PFSK-1 (cell line): ENCODE data around the gene ZNF609.

ENCODE experiments used
- FOXP2 ChIP-seq: optimal IDR thresholded peaks from 2 replicates; pipeline ENCODE3; 2011; ENCODE audit warnings: borderline replicate concordance, control low read depth, inconsistent platforms; ENCODE audit not compliant: insufficient read depth; ENCODE audit errors: extremely low read length, extremely low read depth
- POLR2AphosphoS5 ChIP-seq: IDR thresholded peaks from 2 replicates; pipeline ENCODE4 v1.6.1; 2012; ENCODE audit warnings: low read depth, mild to moderate bottlenecking, control low read depth, low read length, moderate library complexity
- REST ChIP-seq, 2 experiments: IDR thresholded peaks; 2 replicates each; pipeline versions ENCODE4 v1.6.1 to v1.8.0; 2011 to 2012; ENCODE audit warnings: low read depth in 2 of 2, low read length in 2 of 2, control low read depth in 1 of 2, inconsistent platforms in 1 of 2, mild to moderate bottlenecking in 1 of 2, moderate library complexity in 1 of 2; ENCODE audit not compliant: insufficient read depth in 1 of 2
- SIN3A ChIP-seq: IDR thresholded peaks from 2 replicates; pipeline ENCODE4 v1.6.1; 2012; ENCODE audit warnings: mild to moderate bottlenecking, low read length, moderate library complexity, borderline replicate concordance; ENCODE audit not compliant: insufficient read depth
- TAF1 ChIP-seq: IDR thresholded peaks from 2 replicates; pipeline ENCODE4 v1.6.1; 2012; ENCODE audit warnings: low read length, control low read depth, borderline replicate concordance; ENCODE audit not compliant: insufficient read depth

The ZNF609 gene

GRCh38 chr15:64633332-64633731 is 173.0 kb downstream of the ZNF609 start:
- no peak for TF ChIP-seq FOXP2
- TF ChIP-seq TAF1 = no peak
- no peak for TF ChIP-seq REST (IDR thresholded peaks at IDR 0.05; ENCODE audit: insufficient read depth in 1 of 2, low read depth in 2 of 2, low read length in 2 of 2)
- TF ChIP-seq SIN3A = no peak
- no peak for TF ChIP-seq POLR2AphosphoS5

DNA sequence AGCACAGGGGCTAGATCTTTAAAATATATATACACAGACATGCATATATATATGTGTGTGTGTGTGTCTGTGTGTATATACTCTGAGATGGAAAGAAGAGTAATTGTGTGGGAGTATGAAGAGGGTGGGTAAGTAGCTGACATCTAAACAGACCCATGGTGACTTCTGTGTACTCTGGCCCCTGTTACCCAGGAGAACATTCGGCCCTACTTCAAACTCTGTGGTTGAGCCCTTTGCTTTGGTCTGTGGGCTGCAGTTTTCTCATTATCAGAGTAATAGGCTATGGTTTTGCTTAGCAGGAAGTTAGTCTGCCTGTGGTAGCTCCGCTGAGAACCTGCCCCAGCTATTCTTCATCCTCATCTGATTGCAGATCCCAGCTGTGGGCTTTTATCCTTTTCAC is 173.6 kb downstream of the ZNF609 start:
- TF ChIP-seq REST (IDR thresholded peaks at IDR 0.05; ENCODE audit: insufficient read depth in 1 of 2, low read depth in 2 of 2, low read length in 2 of 2) (no peak), POLR2AphosphoS5 (no peak), TAF1 (no peak), FOXP2 (no peak), SIN3A (no peak)

DNA sequence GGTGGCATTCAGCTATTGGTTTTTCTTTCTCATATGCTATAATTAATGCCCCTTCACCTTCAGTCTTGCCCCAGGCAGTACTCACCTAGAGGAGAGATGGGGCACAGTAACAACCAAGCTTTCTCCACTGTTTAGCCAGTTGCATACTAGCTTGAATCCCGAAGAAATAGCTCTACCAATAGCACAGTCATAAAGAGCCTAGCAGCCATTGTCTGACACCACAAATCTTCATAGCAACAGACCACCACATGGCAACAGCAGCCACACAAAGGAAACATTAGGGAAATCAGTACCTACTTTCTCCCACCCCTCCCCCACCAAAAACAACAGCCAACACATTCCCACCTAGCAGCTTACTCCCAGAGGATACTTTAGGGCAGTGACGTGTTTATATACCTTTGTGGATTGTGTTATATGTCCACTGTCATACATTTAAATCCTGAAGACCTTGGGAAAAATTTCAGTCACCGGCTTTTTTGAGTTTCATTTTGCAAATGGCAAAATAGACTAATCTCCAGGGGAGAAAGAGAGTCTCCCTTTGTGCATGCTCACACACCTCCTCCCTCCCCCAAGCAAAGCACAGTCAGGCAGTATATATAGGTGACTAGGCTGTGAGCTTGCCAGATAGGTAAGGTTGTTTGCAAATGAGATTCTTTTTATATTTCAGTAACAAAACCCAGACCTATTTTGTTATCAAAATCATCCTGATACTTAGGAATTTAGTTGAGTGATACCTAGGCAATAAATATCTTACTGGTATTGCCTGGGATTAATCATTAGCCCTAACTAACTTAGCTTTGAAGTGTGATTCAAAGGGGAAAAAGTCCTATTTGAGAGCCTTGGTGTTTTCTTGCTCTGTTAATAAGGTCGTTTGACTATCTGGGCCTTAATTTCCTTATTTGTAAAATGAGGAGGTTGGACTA is 174.5 kb downstream of the ZNF609 start:
- TF ChIP-seq TAF1 (no peak), SIN3A (no peak), REST (IDR thresholded peaks at IDR 0.05; ENCODE audit: insufficient read depth in 1 of 2, low read depth in 2 of 2, low read length in 2 of 2) (no peak), FOXP2 (no peak), POLR2AphosphoS5 (no peak)

- TF ChIP-seq REST (IDR thresholded peaks at IDR 0.05; ENCODE audit: insufficient read depth in 1 of 2, low read depth in 2 of 2, low read length in 2 of 2) = no peak
- TF ChIP-seq POLR2AphosphoS5 = no peak
- no peak for TF ChIP-seq TAF1
- TF ChIP-seq FOXP2 = no peak
- no peak for TF ChIP-seq SIN3A
These were observed 175.4 kb downstream of the ZNF609 start for GRCh38 chr15:64635499-64636495.
